GM21619 (cell line): Measurements from ENCODE around the gene NXPE3.
"Not testable (repeated sequence)": the region's sequence is repeated elsewhere in the genome, so short reads cannot be mapped to it uniquely, and the experiment has no call there.

ENCODE experiments used
- ATAC-seq: cut with Tn5 transposase; IDR thresholded peaks from one replicate; pipeline ENCODE4 v1.9.1; 2021; ENCODE audit not compliant: unreplicated experiment

Gene NXPE3

GRCh38 chr3:101851072-101851770 lies 72.2 kb downstream of the NXPE3 start:
- ATAC-seq = no peak

GRCh38 chr3:101851850-101852714 lies 73.1 kb downstream of the NXPE3 start:
- ATAC-seq = no peak

DNA sequence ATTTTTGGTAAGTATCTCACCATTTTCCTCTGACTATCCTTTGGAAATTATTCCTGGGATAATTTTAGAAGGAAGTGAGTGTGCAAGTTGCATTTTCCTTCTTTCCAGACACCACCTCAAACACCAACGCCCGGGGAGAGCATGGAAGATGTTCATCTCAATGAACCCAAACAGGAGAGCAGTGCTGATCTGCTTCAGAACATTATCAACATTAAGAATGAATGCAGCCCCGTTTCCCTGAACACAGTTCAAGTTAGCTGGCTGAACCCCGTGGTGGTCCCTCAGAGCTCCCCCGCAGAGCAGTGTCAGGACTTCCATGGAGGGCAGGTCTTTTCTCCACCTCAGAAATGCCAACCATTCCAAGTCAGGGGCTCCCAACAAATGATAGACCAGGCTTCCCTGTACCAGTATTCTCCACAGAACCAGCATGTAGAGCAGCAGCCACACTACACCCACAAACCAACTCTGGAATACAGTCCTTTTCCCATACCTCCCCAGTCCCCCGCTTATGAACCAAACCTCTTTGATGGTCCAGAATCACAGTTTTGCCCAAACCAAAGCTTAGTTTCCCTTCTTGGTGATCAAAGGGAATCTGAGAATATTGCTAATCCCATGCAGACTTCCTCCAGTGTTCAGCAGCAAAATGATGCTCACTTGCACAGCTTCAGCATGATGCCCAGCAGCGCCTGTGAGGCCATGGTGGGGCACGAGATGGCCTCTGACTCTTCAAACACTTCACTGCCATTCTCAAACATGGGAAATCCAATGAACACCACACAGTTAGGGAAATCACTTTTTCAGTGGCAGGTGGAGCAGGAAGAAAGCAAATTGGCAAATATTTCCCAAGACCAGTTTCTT lies 74.2 kb downstream of the NXPE3 start:
- ATAC-seq = no peak

DNA sequence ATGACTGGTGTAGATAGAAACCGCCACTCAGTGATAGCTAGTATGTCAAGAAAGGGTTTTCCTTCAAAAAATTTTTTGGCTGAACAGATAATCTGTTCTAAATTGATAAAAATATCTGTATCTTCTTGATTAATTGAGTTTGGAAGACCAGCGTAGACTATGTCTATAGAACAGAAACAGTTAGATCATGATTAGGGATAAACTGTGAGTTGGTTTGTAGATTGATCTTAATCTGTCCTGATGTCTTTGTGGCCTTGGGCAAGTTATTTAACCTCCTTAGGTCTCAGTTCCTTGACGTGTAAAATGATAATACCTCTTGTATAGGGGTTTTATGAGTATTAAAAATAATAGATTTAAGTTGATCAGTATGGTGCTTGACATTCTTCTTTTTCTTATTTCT lies 75.0 kb downstream of the NXPE3 start:
- no peak for ATAC-seq

- no peak for ATAC-seq
These were observed 75.7 kb downstream of the NXPE3 start for GRCh38 chr3:101854608-101855304.

- no peak for ATAC-seq
These were observed 78.3 kb downstream of the NXPE3 start for GRCh38 chr3:101857301-101857741.

DNA sequence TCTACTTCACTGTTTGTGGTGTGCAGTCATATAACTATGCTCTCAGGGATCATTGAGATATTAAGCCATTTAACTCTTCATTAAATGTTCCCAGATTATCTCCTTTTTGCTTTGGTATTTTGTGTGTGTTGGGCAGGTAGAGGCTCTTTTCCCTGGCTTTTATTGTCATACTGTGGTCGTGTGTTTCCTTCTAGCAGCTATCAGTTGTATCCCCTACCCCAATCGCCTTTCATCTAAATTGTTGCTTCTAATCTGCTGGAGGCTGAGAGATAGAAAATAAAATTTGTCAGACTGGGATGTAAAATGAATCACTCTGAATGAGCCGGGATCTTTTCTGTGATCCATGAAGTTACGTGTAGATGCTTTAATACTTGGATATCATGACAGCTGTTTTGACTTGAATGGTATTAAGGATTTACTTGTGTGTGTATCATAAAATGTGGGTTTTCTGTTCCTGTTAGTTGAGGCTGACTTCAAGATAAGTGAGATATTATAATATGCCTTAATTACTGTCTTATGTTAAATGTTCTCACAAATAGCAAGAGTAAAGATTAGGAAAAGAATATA lies 79.5 kb downstream of the NXPE3 start:
- no peak for ATAC-seq

- no peak for ATAC-seq
These were observed 81.0 kb downstream of the NXPE3 start for GRCh38 chr3:101859882-101860448.

- ATAC-seq = peak; percentile 61
These were observed 82.3 kb downstream of the NXPE3 start for GRCh38 chr3:101861212-101861788.

DNA sequence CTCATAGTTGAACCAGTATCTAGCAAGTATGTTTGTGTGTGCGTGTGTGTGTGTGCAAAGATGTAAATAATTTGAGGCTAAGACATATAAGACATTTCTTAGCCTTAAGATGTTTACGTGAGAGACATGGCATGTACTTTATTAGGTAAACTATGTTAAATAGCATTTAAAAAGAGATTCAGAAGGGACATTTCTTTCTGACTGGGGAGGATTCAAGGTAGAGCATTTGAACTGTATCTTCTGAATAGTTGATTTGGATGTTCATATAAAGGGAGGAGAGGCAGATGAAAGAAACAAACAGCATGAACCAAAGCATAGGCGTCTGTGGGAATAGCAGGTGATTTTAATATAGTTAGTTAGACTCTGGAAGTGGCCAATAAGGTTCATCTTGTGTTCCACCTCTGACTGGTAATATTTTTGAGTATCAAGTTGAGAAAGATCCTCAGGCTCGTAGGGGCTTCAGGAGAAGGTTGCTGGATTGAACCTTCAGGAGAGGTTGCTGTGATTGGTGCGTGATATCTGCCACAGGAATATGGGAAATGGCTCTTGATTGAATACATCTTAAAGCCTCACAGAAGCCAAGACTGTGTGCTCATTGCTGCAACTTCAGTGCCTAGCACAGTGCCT lies 82.9 kb downstream of the NXPE3 start:
- no peak for ATAC-seq

DNA sequence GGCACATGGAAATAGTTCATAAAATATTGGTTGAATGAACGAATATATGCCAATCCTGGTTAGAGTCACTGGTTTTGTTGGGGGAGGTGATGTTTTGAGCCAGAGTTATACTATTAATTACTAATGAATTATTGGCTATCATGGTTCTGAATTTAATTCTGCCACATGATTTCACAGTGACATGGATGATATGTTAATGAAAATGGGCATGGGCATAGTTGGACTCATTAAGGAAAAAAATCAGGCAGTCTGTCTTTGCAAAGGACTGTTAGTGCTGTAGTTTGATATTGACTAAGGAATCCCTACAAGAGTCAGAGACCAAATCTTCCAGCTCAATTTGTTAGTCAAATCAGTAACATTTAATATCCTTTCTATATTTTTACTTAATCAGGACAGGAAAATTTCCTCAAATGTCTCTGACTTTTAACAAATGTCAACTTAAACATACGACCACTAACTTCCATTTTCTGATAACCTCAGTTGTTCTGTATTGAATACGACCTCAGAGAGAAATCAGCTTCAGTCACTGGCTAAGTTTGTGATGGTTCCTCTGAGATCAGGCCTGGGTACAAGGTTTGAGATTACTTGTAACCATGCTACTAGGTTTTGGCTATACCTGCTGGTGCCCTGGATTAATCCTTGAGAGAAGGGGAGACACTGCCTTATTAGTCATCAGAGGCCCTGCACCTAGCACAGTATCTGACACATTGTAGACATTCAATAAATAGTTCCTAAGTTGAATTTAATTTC lies 83.6 kb downstream of the NXPE3 start:
- no peak for ATAC-seq

DNA sequence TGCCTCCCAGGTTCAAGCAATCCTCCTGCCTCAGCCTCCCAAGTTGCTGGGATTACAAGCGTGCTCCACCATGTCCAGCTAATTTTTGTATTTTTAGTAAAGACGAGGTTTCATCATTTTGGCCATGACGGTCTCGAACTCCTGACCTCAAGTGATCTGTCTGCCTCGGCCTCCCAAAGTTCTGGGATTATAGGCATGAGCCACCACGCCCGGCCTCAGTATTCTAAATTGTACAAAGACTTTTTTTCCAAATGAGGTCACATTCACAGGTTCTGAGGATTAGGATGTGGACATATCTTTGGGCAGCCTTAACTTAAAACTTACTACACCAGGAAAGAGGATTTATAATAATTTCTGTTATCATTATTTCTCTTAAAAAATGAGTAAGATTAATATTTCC lies 85.9 kb downstream of the NXPE3 start:
- ATAC-seq = not testable (repeated sequence)

GRCh38 chr3:101865751-101866509 lies 86.9 kb downstream of the NXPE3 start:
- ATAC-seq = no peak

- ATAC-seq = no peak
These were observed 88.5 kb downstream of the NXPE3 start for GRCh38 chr3:101867511-101867910.

- ATAC-seq = no peak
These were observed 89.0 kb downstream of the NXPE3 start for GRCh38 chr3:101867996-101868395.

DNA sequence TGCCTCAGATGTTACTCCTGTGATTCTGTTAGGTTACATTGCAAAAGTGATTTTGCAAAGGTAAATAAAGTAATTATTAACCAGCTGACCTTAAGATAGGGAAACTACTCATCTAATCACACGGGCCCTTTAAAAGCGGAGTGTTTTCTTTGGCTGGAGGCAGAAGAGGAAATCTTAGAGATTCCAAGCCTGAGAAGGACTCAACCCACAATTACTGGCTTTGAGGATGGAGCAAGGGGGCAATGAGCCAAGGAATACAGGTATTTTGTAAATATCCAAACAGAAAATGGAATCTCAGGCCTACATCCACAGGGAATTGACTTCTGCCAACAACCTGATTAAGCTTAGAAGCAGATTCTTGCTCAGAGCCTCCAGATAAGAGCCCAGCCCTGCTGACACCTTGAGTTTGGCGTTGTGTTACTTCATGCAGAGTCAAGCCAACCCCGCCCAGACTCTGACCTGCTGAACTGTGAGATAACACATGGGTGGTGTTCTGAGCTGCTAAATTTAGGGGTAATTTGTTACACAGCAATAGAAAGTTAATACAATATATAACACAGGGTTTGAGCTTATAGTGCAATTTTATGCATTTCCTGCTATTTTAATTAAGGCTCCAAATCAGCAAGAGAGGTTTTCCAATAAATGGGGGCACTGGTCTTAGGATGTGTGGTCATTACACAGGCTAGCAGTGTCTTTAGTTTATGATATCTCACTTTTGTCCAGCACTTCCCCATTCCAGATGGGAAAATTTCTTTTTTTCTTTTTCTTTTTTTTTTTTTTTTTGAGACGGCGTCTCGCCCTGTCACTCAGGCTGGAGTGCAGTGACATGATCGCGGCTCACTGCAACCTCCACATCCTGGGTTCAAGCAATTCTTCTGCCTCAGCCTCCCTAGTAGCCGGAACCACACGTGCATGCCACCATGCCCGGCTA lies 89.8 kb downstream of the NXPE3 start:
- no peak for ATAC-seq

DNA sequence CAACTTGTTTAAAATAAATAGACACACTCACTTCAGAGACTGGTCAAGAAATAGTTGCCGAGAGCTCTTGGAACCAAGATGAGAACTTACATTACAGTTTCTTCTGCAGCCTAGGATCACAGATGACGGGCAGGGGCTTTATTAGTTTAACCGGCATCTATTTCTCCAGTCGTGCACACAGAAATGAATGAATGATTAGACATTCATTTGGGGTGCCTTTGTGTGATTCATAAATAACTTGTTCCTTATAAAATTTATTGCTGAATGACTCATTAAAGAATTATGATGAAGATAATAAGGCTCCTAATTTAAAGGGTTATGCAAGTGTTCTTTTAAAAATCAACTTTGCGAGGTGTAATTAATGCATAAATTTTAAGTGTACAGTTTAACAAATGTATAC lies 91.1 kb downstream of the NXPE3 start:
- no peak for ATAC-seq
